Activated CD4-positive, alpha-beta memory T cell treated with anti-CD3 and anti-CD28 coated beads for 36 hours (primary cell): ENCODE measurements around the gene PLCL2. TPM values are rescaled to one million over a fixed set of nuclear protein-coding genes. Genes with fewer than 3 reads are reported as not detected.

ENCODE experiments used
- CTCF ChIA-PET: fragments of 350-600 bp; sonication (Branson Sonifier 250); formaldehyde crosslinking; loops from one replicate; lab custom pipeline; 2021; ENCODE audit warnings: antibody characterized with exemption, inconsistent platforms; lab: Charles Lee
- POLR2A ChIA-PET: fragments of 350-600 bp; sonication (Branson Sonifier 250); formaldehyde crosslinking; loops from one replicate; lab custom pipeline; 2021; ENCODE audit warnings: antibody characterized with exemption; lab: Charles Lee
- DNase-seq: peaks from one replicate; pipeline ENCODE4 v3.0.0-alpha.2; 2020
- H3K27ac Mint-ChIP-seq: one replicate; pipeline ENCODE4 v1.8.0; 2021; ENCODE audit warnings: mixed read lengths
- H3K27me3 Mint-ChIP-seq: one replicate; pipeline ENCODE4 v1.8.0; 2021; ENCODE audit warnings: mixed read lengths
- H3K36me3 Mint-ChIP-seq: one replicate; pipeline ENCODE4 v1.8.0; 2021; ENCODE audit warnings: mixed read lengths
- H3K4me1 Mint-ChIP-seq: one replicate; pipeline ENCODE4 v1.8.0; 2021; ENCODE audit warnings: low read depth, mixed read lengths
- H3K4me3 Mint-ChIP-seq: one replicate; pipeline ENCODE4 v1.8.0; 2021; ENCODE audit warnings: mild to moderate bottlenecking, mixed read lengths
- H3K9me3 Mint-ChIP-seq: one replicate; pipeline ENCODE4 v1.8.0; 2021; ENCODE audit warnings: mixed read lengths
- intact Hi-C: fragments of 100-400 bp; cut with micrococcal nuclease; formaldehyde crosslinking; loops from one replicate; pipeline ENCODE4 v1.15.1; 2023
- total RNA-seq, 2 experiments: library from RNA; stranded (reverse); gene quantifications; one replicate each; pipeline ENCODE4 v1.2.3, GENCODE V29; 2021

Gene PLCL2
- total RNA-seq, 2 experiments from 2014 or later, result 16.7 to 17.1 TPM

DNA sequence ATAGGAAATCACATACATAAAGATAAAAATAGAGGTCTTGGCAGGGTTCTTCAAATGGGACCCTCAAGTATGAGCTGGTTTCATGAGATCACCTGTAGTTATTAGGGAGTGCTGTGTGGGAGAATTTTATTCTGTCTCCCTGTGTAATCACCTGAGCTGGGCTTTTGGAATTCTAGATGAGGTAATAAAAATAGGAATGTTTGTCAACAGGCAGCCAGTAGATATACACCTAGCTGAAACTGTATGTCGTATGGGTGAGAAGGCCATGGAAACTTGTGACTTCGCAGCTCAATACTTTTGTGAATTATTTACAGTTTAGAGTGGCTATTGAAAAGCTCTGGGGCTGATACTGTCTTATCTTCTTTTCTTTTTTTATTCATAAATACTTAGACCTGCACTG is 40.5 kb upstream of the PLCL2 start:
- Mint-ChIP-seq H3K36me3 (peaks cover 3% of the 10 kb centered on the region), H3K4me3 (no peak overlapping the region), H3K27me3 (no peaks in the 10 kb centered on the region), H3K27ac (no peak overlapping the region), H3K4me1 (peaks cover 77% of the 10 kb centered on the region), H3K9me3 (no peaks in the 10 kb centered on the region)
- no peak for DNase-seq
- intact Hi-C loops, result loop anchor here (5.0 kb wide), 2 partner anchors 188 to 537 kb away; no protein-coding TSS in a partner anchor
- CTCF ChIA-PET, result interaction anchor here (0.6 to 3.7 kb wide), 5 partner anchors 16 to 307 kb away, joined by 3 to 25 read pairs (median 3); partner anchors contain the start of gene PLCL2
- POLR2A ChIA-PET, result interaction anchor here (0.7 to 1.8 kb wide), 2 partner anchors 40 to 45 kb away, joined by 3 to 5 read pairs; no protein-coding TSS in a partner anchor

- intact Hi-C loops, result loop anchor here (5.0 kb wide), 2 partner anchors 188 to 537 kb away; no protein-coding TSS in a partner anchor
- no peaks in the 10 kb centered on the region for H3K9me3 Mint-ChIP-seq
- ChIA-PET CTCF (interaction anchor here (0.6 to 3.7 kb wide), 3 partner anchors 40 to 307 kb away, joined by 3 to 25 read pairs (median 3); partner anchors contain the start of gene PLCL2), POLR2A (no interaction called here)
- peaks cover 3% of the 10 kb centered on the region for H3K36me3 Mint-ChIP-seq
- DNase-seq, result no peak
- no peaks in the 10 kb centered on the region for H3K27me3 Mint-ChIP-seq
- H3K4me3 Mint-ChIP-seq, result no peak overlapping the region
- H3K4me1 Mint-ChIP-seq, result peaks cover 77% of the 10 kb centered on the region
- no peak overlapping the region for H3K27ac Mint-ChIP-seq
Observed at GRCh38 chr3:16844791-16845190, 40.0 kb upstream of the PLCL2 start.

GRCh38 chr3:16846373-16847080 is 38.2 kb upstream of the PLCL2 start:
- Mint-ChIP-seq H3K36me3 (peaks cover 3% of the 10 kb centered on the region), H3K27ac (no peak overlapping the region), H3K4me1 (peaks cover 73% of the 10 kb centered on the region), H3K4me3 (no peak overlapping the region), H3K9me3 (no peaks in the 10 kb centered on the region), H3K27me3 (no peaks in the 10 kb centered on the region)
- intact Hi-C loops, result no loop called here
- ChIA-PET POLR2A (no interaction called here), CTCF (no interaction called here)
- no peak for DNase-seq

- peaks cover 60% of the 10 kb centered on the region for H3K4me1 Mint-ChIP-seq
- H3K4me3 Mint-ChIP-seq, result no peak overlapping the region
- H3K36me3 Mint-ChIP-seq, result no peaks in the 10 kb centered on the region
- H3K27me3 Mint-ChIP-seq, result no peaks in the 10 kb centered on the region
- peak; percentile 29 for DNase-seq
- intact Hi-C loops, result loop anchor here (1.0 to 2.0 kb wide), 3 partner anchors 38 to 303 kb away; no protein-coding TSS in a partner anchor
- ChIA-PET CTCF (interaction anchor here (2.4 kb wide), 1 partner anchor 36 kb away, joined by 15 read pairs; the partner anchor contains the start of gene PLCL2), POLR2A (interaction anchor here (1.1 kb wide), 1 partner anchor 9 kb away, joined by 3 read pairs; no protein-coding TSS in a partner anchor)
- peak overlapping the region; percentile 34 for H3K27ac Mint-ChIP-seq
- no peaks in the 10 kb centered on the region for H3K9me3 Mint-ChIP-seq
Observed at GRCh38 chr3:16848007-16848406, 36.7 kb upstream of the PLCL2 start.

DNA sequence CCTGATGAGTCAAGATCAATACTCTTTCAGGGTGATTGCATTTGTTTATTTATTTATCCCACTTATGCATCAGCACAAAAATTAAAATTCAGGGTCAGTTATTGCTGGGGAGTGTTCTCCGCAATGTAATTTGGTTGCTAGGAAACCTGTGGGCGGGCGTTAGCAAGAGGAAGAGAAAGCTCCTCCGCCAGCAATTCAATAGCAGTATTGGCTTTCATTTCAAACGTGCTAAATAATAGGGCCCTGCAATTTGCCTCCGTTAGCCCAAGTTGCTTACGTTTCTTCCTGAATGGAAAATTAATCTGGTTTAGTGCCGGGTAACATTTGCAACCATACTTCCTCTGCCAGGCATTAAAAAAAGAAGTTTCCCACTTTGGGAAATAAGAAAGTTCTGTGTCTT is 35.5 kb upstream of the PLCL2 start:
- peak overlapping the region; percentile 16 for H3K27ac Mint-ChIP-seq
- ChIA-PET POLR2A (interaction anchor here (1.1 kb wide), 1 partner anchor 11 kb away, joined by 3 read pairs; no protein-coding TSS in a partner anchor), CTCF (interaction anchor here (2.4 kb wide), 1 partner anchor 35 kb away, joined by 15 read pairs; the partner anchor contains the start of gene PLCL2)
- H3K27me3 Mint-ChIP-seq, result no peaks in the 10 kb centered on the region
- DNase-seq, result peak; percentile 78
- peak overlapping the region; percentile 57 for H3K4me3 Mint-ChIP-seq
- no peaks in the 10 kb centered on the region for H3K9me3 Mint-ChIP-seq
- intact Hi-C loops, result loop anchor here (2.0 kb wide), 1 partner anchor 56 kb away; no protein-coding TSS in a partner anchor
- no peaks in the 10 kb centered on the region for H3K36me3 Mint-ChIP-seq
- H3K4me1 Mint-ChIP-seq, result peaks cover 49% of the 10 kb centered on the region

GRCh38 chr3:16849795-16850194 is 35.0 kb upstream of the PLCL2 start:
- Mint-ChIP-seq H3K27ac (peak overlapping the region; percentile 16), H3K4me3 (peak overlapping the region; percentile 57), H3K9me3 (no peaks in the 10 kb centered on the region), H3K36me3 (no peaks in the 10 kb centered on the region), H3K4me1 (peaks cover 43% of the 10 kb centered on the region), H3K27me3 (no peaks in the 10 kb centered on the region)
- ChIA-PET POLR2A (no interaction called here), CTCF (interaction anchor here (2.4 kb wide), 1 partner anchor 34 kb away, joined by 15 read pairs; the partner anchor contains the start of gene PLCL2)
- intact Hi-C loops, result loop anchor here (1.0 to 2.0 kb wide), 2 partner anchors 7 to 55 kb away; no protein-coding TSS in a partner anchor
- DNase-seq, result no peak

- Mint-ChIP-seq H3K4me3 (no peak overlapping the region), H3K27ac (no peak overlapping the region), H3K4me1 (peaks cover 4% of the 10 kb centered on the region), H3K27me3 (no peaks in the 10 kb centered on the region), H3K9me3 (no peaks in the 10 kb centered on the region), H3K36me3 (no peaks in the 10 kb centered on the region)
- CTCF ChIA-PET, result no interaction called here
- intact Hi-C loops, result no loop called here
- no peak for DNase-seq
- POLR2A ChIA-PET, result interaction anchor here (1.9 kb wide), 1 partner anchor 13 kb away, joined by 6 read pairs; no protein-coding TSS in a partner anchor
Observed at GRCh38 chr3:16855497-16855896, 29.3 kb upstream of the PLCL2 start.

DNA sequence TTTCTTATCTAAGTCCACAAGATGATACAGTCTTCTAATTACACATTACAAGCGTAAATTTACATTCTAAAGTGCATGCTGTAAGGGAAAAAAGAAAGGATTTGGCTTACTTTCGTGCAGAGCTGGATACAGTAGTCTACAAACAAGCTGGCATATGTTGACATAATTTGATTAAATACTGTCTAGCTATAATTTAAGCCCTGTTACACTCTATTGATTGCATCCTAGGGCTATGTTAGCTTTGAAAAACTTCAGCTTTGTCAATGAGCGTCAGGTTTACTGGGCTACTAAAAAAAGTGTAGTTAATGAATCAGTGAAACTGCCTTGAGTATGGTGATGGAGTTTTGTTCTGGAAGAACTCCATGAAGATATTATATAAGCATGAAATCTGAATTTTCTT is 24.5 kb upstream of the PLCL2 start:
- intact Hi-C loops, result no loop called here
- DNase-seq, result no peak
- H3K36me3 Mint-ChIP-seq, result no peaks in the 10 kb centered on the region
- no peak overlapping the region for H3K4me3 Mint-ChIP-seq
- H3K9me3 Mint-ChIP-seq, result peaks cover 2% of the 10 kb centered on the region
- H3K27me3 Mint-ChIP-seq, result no peaks in the 10 kb centered on the region
- H3K4me1 Mint-ChIP-seq, result peaks cover 9% of the 10 kb centered on the region
- POLR2A ChIA-PET, result no interaction called here
- H3K27ac Mint-ChIP-seq, result no peak overlapping the region
- CTCF ChIA-PET, result no interaction called here

- ChIA-PET POLR2A (no interaction called here), CTCF (no interaction called here)
- Mint-ChIP-seq H3K27ac (no peak overlapping the region), H3K27me3 (no peaks in the 10 kb centered on the region), H3K4me3 (no peak overlapping the region), H3K9me3 (peaks cover 2% of the 10 kb centered on the region), H3K36me3 (no peaks in the 10 kb centered on the region), H3K4me1 (peaks cover 12% of the 10 kb centered on the region)
- intact Hi-C loops, result no loop called here
- no peak for DNase-seq
Observed at GRCh38 chr3:16861432-16861831, 23.3 kb upstream of the PLCL2 start.

- DNase-seq, result no peak
- H3K4me1 Mint-ChIP-seq, result peaks cover 15% of the 10 kb centered on the region
- H3K27ac Mint-ChIP-seq, result no peak overlapping the region
- CTCF ChIA-PET, result interaction anchor here (1.2 kb wide), 2 partner anchors 11 to 12 kb away, joined by 3 read pairs; no protein-coding TSS in a partner anchor
- intact Hi-C loops, result no loop called here
- POLR2A ChIA-PET, result no interaction called here
- H3K36me3 Mint-ChIP-seq, result no peaks in the 10 kb centered on the region
- H3K4me3 Mint-ChIP-seq, result no peak overlapping the region
- no peaks in the 10 kb centered on the region for H3K27me3 Mint-ChIP-seq
- H3K9me3 Mint-ChIP-seq, result peaks cover 2% of the 10 kb centered on the region
Observed at GRCh38 chr3:16864610-16865313, 20.0 kb upstream of the PLCL2 start.

- Mint-ChIP-seq H3K27me3 (no peaks in the 10 kb centered on the region), H3K36me3 (no peaks in the 10 kb centered on the region), H3K9me3 (peaks cover 2% of the 10 kb centered on the region), H3K4me1 (peaks cover 15% of the 10 kb centered on the region), H3K27ac (no peak overlapping the region), H3K4me3 (no peak overlapping the region)
- no peak for DNase-seq
- CTCF ChIA-PET, result interaction anchor here (1.2 kb wide), 1 partner anchor 12 kb away, joined by 3 read pairs; no protein-coding TSS in a partner anchor
- POLR2A ChIA-PET, result no interaction called here
- intact Hi-C loops, result no loop called here
Observed at GRCh38 chr3:16865335-16865734, 19.4 kb upstream of the PLCL2 start.

DNA sequence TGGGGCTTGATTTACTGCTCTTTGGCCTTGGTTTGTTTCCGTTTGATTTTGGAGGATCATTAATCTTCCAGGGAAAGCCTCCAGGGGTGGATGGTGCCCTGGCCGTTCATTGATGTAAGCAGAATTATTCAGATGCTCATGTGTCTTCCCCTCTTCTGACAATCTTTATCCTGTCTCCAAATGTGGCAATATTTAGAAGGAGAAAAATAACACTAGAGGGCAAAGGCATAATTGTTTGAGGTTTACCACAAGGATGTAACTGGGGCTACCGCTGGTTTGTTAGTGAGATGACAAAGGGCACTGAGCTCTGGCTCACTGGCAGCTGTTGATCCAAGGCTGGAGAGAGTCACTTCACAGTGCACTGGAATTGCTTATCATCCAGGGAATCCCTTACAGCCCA is 18.2 kb upstream of the PLCL2 start:
- POLR2A ChIA-PET, result no interaction called here
- no peak overlapping the region for H3K27ac Mint-ChIP-seq
- intact Hi-C loops, result no loop called here
- H3K36me3 Mint-ChIP-seq, result no peaks in the 10 kb centered on the region
- no peak overlapping the region for H3K4me3 Mint-ChIP-seq
- DNase-seq, result no peak
- no peaks in the 10 kb centered on the region for H3K27me3 Mint-ChIP-seq
- CTCF ChIA-PET, result no interaction called here
- peaks cover 1% of the 10 kb centered on the region for H3K9me3 Mint-ChIP-seq
- peaks cover 15% of the 10 kb centered on the region for H3K4me1 Mint-ChIP-seq
